EL (cell line): ENCODE measurements around the gene CHRM3.
A peak's percentile ranks its signal among the peaks of the same experiment; 100 is the strongest.
"Not testable (repeated sequence)": the region's sequence is repeated elsewhere in the genome, so short reads cannot be mapped to it uniquely, and the experiment has no call there.

Source experiments
- DNase-seq: peaks from one replicate; pipeline ENCODE4 v3.0.0-alpha.2; 2016

The CHRM3 gene

GRCh38 chr1:239386453-239387303, at the start of gene CHRM3:
CHRM3 (plus strand) TSS chr1:239386568; CDS start chr1:239907452, 520,884 bp downstream.
- DNase-seq = peak; percentile 77

DNA sequence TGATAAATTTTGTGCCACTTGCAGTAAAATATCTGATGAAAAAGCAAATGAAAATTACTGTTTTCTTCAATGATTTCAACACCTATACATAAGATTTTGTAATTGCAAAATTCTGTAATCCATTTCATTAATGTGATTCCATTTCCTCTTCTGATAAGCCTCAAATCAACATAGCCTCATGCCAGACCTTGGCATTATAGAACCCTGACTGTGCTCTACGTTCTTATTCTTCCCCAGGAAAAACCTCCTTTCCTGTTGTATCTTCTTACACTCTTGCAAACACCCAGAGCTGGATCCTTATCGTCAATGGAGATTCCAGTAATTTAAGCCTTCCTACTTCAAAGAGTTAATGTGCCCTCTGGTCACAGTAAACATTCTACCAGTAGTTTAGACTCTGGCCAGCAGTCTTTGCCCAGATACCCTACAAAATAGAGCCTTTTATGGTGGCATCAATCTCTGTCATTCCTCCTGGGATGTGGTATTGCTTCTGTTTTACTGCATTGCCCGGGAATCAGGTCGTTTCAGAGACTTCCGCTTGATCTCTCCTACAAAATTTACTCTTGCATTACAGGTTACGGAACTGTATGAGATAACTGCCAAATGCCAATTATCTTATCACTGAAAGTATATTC, 48.5 kb upstream of the CHRM3 start:
- DNase-seq = no peak

- DNase-seq = no peak
Measured at GRCh38 chr1:239347776-239348175, 38.6 kb upstream of the CHRM3 start.

- DNase-seq = no peak
Measured at GRCh38 chr1:239348635-239349353, 37.6 kb upstream of the CHRM3 start.

DNA sequence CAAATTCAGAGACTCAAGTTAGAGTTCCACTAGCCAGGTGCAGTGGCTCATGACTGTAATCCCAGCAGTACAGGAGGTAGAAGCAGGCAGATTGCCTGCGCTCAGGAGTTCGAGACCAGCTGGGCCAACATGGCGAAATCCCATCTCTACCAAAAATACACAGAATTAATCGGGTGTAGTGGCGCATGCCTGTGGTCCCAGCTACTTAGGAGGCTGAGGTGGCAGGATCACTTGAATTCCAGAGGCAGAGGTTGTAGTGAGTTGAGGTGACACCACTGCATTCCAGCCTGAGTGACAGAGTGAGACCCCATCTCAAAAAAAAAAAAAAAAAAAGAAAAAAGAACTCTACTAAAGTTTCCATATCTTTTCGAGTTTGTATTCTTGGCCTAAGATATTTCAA, 36.7 kb upstream of the CHRM3 start:
- DNase-seq = no peak

GRCh38 chr1:239353536-239353935, 32.8 kb upstream of the CHRM3 start:
- no peak for DNase-seq

- DNase-seq = peak; percentile 37
Measured at GRCh38 chr1:239354231-239354630, 32.1 kb upstream of the CHRM3 start.

DNA sequence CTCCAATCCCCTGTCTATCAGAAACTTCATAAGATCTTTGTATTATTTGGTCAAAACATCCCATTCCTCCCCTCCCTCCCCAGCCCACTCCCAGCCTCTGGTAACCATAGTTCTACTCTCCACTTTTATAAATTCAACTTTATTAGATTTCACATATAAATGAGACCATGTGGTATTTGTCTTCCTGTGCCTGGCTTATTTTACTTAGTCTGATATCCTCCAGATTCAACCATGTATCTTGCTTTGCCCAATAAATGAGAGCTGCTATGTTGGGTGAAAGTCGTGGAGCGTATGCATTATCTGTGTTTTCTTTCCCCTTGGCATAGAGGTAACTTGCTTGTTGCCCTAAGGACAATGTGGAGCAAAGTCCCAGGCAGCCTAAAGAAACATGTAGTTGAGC, 28.5 kb upstream of the CHRM3 start:
- DNase-seq = no peak

DNA sequence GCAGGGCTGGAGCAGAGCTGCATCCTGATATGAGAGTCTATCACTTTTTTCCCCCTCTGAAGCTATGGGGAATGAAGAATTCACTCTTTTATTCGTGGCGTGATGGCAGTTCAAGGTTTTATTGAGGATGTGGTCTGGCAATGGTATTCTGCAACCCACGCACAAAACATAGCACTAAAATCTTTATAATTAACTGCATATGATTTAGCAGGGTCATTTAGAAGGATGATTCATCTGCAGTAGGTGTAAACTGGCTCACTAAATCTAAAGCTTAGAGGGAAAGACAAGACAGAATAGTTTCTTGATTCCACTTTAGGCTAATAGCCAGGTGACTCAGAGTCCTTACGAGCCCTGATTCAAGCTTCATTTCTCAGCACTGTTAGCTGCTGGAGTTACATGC, 25.0 kb upstream of the CHRM3 start:
- DNase-seq = peak; percentile 81

GRCh38 chr1:239363930-239364329, 22.4 kb upstream of the CHRM3 start:
- no peak for DNase-seq

- DNase-seq = no peak
Measured at GRCh38 chr1:239367196-239367810, 19.1 kb upstream of the CHRM3 start.

DNA sequence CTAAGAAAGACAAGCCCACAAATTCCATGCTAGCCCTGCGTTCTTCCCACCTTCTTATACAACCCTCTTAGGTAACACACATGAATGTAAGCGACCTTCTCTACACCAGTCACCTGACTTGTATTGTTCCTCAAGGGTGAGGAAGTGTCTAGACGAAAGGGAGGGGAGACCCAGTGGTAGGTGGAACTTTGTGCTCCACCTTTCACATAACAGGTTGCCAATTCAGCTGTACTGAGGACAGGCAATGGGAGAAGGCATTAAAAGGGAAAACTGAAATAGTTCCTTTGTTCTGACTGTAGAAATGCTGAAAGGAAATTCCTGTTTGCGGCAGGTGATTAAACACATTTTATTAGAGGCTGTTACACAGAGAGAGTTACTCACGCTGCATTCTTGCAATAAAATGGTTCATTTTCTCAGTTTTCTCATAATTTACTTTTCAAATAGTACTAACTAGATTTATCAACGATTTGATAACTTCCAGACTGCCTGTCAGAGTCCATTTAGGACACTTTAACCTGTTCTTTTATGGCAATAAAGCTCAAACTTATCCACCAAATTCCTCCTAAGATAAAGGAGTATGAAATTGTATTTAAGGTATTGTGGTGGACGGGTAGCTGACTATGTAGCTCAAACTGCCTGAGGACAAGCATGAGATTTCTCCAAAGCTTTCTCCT, 17.8 kb upstream of the CHRM3 start:
- DNase-seq = no peak

DNA sequence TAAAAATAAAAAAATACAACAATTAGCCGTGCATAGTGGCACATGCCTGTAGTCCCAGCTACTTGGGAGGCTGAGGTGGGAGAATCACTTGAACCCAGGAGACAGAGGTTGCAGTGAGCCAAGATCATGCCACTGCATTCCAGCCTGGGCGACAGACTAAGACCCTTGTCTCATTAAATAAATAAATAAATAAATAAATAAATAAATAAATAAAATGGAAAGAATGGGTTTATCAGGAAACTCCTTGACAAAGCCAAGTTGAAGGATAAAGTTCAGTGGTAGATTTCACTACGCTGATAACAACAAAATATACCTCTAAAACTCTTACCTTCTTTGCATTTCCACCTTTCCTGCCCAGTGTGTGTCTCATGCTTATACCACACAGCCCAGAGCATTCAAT, 15.5 kb upstream of the CHRM3 start:
- not testable (repeated sequence) for DNase-seq

DNA sequence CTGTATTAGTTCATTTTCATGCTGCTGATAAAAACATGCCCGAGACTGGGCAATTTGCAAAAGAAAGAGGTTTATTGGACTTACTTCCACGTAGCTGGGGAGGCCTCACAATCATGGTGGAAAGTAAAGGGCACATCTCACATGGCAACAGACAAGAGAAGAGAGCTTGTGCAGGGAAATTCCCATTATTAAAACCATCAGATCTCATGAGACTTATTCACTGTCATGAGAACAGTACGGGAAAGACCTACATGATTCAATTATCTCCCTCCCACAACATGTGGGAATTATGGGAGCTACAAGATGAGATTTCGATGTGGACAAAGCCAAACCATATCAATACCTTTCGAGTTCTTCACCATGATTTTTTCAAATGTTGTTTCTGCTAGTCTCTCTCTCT, 3.7 kb upstream of the CHRM3 start:
- DNase-seq = no peak

GRCh38 chr1:239383714-239384113, 2.7 kb upstream of the CHRM3 start:
- no peak for DNase-seq

- DNase-seq = peak; percentile 31
Measured at GRCh38 chr1:239387304-239388158, 1.2 kb downstream of the CHRM3 start.

- no peak for DNase-seq
Measured at GRCh38 chr1:239388159-239388485, 1.8 kb downstream of the CHRM3 start.

GRCh38 chr1:239388578-239388977, 2.2 kb downstream of the CHRM3 start:
- DNase-seq = peak; percentile 28

DNA sequence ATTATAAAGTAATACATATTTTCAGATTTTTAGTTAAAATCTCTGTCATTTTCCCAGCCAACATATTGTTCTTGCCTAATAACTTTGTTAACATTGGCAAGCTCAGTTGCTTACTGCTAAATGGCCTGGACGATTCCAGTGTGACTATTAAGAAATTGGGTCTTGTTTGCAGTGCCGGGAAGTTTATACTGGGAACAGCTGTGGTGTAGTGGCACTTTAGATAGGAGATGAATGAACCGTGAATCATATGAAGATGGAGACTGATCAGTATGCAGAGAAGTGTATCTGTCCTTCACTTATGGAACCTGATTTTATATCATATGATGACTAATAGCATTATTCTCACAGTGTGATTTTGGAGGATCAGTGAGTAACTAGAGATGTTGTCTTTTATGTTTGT, 3.3 kb downstream of the CHRM3 start:
- DNase-seq = peak; percentile 56

DNA sequence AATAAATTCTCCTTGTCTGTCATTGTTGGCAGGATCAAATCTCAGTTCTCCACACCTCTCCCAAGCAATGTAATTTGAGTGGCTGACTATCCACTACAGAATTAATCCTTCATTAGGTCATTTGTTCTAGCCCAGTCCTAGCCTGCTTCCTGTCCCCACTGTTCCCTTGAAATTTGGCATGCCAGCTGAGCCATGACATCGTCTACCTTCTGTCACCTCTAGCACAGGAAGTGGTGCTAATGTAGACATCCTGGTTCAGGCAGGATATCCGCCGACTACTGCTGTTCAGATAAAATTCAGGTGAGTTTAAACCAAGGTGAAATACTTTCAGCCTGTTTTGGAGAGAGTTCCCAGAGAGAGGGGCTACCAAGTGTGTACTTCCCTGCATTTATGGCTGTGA, 5.9 kb downstream of the CHRM3 start:
- no peak for DNase-seq

GRCh38 chr1:239394107-239394506, 7.7 kb downstream of the CHRM3 start:
- peak; percentile 8 for DNase-seq

DNA sequence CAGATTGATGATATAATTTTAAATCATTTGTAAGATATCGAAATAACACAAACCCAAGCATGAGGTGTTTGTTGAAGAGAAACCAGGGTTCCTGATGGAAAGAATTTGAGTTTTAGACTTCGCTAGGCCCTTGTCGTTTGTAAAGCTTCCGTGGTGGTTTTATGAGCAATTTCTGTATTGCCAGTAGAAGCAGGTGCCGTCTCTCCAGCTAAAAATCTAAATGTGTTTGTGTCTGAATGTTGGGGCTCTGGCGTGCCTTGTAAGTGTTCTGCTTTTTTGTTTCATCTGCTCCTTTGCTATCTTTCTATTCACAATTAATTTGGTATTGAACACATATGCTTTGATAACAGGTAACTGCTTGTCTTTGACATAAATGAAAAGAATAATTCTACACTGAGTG, 27.5 kb downstream of the CHRM3 start:
- no peak for DNase-seq
